Activated T-helper 17 cell treated with anti-CD3 and anti-CD28 coated beads, Interleukin-2, amount 50 U/mL, for 72 hours (primary cell): ENCODE data around the gene PINK1. TPM values are rescaled to one million over a fixed set of nuclear protein-coding genes. Genes with fewer than 3 reads are reported as not detected.
"Not testable (repeated sequence)": the region's sequence is repeated elsewhere in the genome, so short reads cannot be mapped to it uniquely, and the experiment has no call there.

Experiments
- ATAC-seq: fragments of 150-1000 bp; cut with Tn5 transposase; replicated peaks from 2 replicates; pipeline ENCODE4 v1.10.0; 2021; ENCODE audit warnings: mild to moderate bottlenecking, moderate library complexity
- H3K27ac Mint-ChIP-seq: one replicate; pipeline ENCODE4 v1.8.0; 2022; ENCODE audit warnings: mixed read lengths
- H3K27me3 Mint-ChIP-seq: one replicate; pipeline ENCODE4 v1.8.0; 2022; ENCODE audit warnings: mixed read lengths
- H3K36me3 Mint-ChIP-seq: one replicate; pipeline ENCODE4 v1.8.0; 2022; ENCODE audit warnings: low read depth, mild to moderate bottlenecking, mixed read lengths
- H3K4me1 Mint-ChIP-seq: one replicate; pipeline ENCODE4 v1.8.0; 2022; ENCODE audit warnings: mixed read lengths
- H3K4me3 Mint-ChIP-seq: one replicate; pipeline ENCODE4 v1.8.0; 2022; ENCODE audit warnings: mild to moderate bottlenecking, mixed read lengths
- H3K9me3 Mint-ChIP-seq: one replicate; pipeline ENCODE4 v1.8.0; 2022; ENCODE audit warnings: mixed read lengths
- total RNA-seq, 2 donors: library from RNA; stranded (reverse); gene quantifications; one replicate each; pipeline ENCODE4 v1.2.3, GENCODE V29; 2022

Gene PINK1
- total RNA-seq, 2 donors from 2014 or later, result 4.1 to 4.6 TPM

GRCh38 chr1:20666804-20667203 lies 33.5 kb downstream of the PINK1 start:
- H3K4me1 Mint-ChIP-seq, result peaks cover 14% of the 10 kb centered on the region
- ATAC-seq, result peak; percentile 93
- peaks cover 3% of the 10 kb centered on the region for H3K9me3 Mint-ChIP-seq
- H3K27ac Mint-ChIP-seq, result no peak overlapping the region
- no peaks in the 10 kb centered on the region for H3K36me3 Mint-ChIP-seq
- no peaks in the 10 kb centered on the region for H3K27me3 Mint-ChIP-seq
- H3K4me3 Mint-ChIP-seq, result peak overlapping the region; percentile 4

DNA sequence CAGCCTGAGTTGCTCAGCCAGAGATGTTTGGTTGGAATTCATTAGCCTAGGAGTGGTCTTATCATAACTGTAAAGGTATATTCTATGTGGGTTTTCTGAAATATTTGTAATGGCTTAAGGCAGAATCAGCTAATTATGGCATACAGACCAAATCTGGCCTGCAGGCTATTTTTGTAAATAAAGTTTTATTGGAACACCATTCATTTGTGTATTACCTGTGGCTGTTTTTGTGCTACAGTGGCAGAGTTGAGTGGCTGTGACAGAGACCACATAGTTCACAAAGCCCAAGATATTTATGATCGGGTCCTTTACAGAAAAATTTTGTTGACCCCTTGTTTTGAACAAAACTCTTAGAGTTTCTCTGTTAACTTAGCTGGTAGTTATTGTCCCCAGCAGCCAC lies 35.3 kb downstream of the PINK1 start:
- Mint-ChIP-seq H3K4me3 (no peak overlapping the region), H3K9me3 (peaks cover 3% of the 10 kb centered on the region), H3K27me3 (peaks cover 8% of the 10 kb centered on the region), H3K36me3 (no peaks in the 10 kb centered on the region), H3K27ac (no peak overlapping the region), H3K4me1 (peaks cover 6% of the 10 kb centered on the region)
- no peak for ATAC-seq

- Mint-ChIP-seq H3K4me1 (peaks cover 6% of the 10 kb centered on the region), H3K9me3 (peaks cover 3% of the 10 kb centered on the region), H3K27ac (no peak overlapping the region), H3K36me3 (no peaks in the 10 kb centered on the region), H3K4me3 (no peak overlapping the region), H3K27me3 (peaks cover 8% of the 10 kb centered on the region)
- ATAC-seq, result no peak
These were observed 37.7 kb downstream of the PINK1 start for GRCh38 chr1:20670936-20671335.

- no peak for ATAC-seq
- no peak overlapping the region for H3K4me3 Mint-ChIP-seq
- no peaks in the 10 kb centered on the region for H3K9me3 Mint-ChIP-seq
- no peaks in the 10 kb centered on the region for H3K36me3 Mint-ChIP-seq
- no peak overlapping the region for H3K27ac Mint-ChIP-seq
- H3K27me3 Mint-ChIP-seq, result peaks cover 11% of the 10 kb centered on the region
- no peaks in the 10 kb centered on the region for H3K4me1 Mint-ChIP-seq
These were observed 39.0 kb downstream of the PINK1 start for GRCh38 chr1:20672265-20672632.

- ATAC-seq, H3K36me3 Mint-ChIP-seq, H3K4me1 Mint-ChIP-seq, H3K9me3 Mint-ChIP-seq, H3K27ac Mint-ChIP-seq, H3K4me3 Mint-ChIP-seq: not testable (repeated sequence)
- H3K27me3 Mint-ChIP-seq, result peaks cover 16% of the 10 kb centered on the region
These were observed 40.4 kb downstream of the PINK1 start for GRCh38 chr1:20673626-20674025.

GRCh38 chr1:20678599-20678998 lies 45.3 kb downstream of the PINK1 start:
- ATAC-seq, result peak; percentile 80
- Mint-ChIP-seq H3K4me3 (no peak overlapping the region), H3K27me3 (peaks cover 11% of the 10 kb centered on the region)

DNA sequence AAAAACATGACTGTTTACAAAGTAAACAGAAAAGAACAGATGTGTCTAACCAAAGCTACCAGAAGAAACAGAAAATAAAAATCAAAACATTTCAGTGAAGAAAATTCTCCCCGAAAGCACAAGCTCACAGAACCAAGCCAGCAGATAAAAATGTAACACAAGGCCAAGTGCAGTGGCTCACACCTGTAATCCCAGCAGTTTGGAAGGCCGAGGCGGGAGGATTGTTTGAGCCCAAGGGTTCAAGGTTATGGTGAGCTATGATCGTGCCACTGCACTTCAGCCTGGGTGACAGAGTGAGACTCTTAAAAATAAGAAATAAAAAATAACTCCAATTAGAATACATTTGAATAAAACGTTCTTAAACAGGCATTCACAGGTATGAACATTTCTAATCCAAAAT lies 47.0 kb downstream of the PINK1 start:
- H3K4me3 Mint-ChIP-seq, result no peak overlapping the region
- H3K27me3 Mint-ChIP-seq, result peaks cover 15% of the 10 kb centered on the region
- H3K27ac Mint-ChIP-seq, result no peak overlapping the region
- H3K36me3 Mint-ChIP-seq, result no peaks in the 10 kb centered on the region
- H3K9me3 Mint-ChIP-seq, result peaks cover 4% of the 10 kb centered on the region
- peaks cover 6% of the 10 kb centered on the region for H3K4me1 Mint-ChIP-seq
- no peak for ATAC-seq

More at GRCh38 chr1:20678599-20678998, 45.3 kb downstream of the PINK1 start:
- Mint-ChIP-seq H3K27ac (no peak overlapping the region), H3K36me3 (no peaks in the 10 kb centered on the region), H3K4me1 (peaks cover 6% of the 10 kb centered on the region), H3K9me3 (peaks cover 4% of the 10 kb centered on the region)

DNA sequence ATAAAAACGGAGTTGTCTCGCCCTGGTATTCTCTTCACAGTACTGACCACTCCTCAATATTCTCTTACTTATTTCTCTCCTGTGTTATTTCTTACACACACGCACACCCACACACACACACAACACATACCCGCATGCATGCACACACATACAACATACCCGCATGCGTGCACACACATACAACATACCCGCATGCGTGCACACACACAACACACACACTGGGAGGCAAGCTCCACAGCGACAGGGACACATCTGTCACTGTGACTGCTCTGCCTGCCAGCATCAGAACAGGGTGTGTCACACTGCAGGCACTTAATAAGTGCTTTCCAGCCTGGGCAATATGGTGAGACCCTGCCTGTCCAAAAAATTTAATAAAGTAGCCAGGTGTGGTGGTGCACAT lies 48.7 kb downstream of the PINK1 start:
- ATAC-seq, result no peak
- H3K4me1 Mint-ChIP-seq, result peaks cover 6% of the 10 kb centered on the region
- H3K27me3 Mint-ChIP-seq, result peaks cover 17% of the 10 kb centered on the region
- peaks cover 4% of the 10 kb centered on the region for H3K9me3 Mint-ChIP-seq
- H3K27ac Mint-ChIP-seq, result no peak overlapping the region
- no peak overlapping the region for H3K4me3 Mint-ChIP-seq
- no peaks in the 10 kb centered on the region for H3K36me3 Mint-ChIP-seq

- Mint-ChIP-seq H3K4me3 (no peak overlapping the region), H3K4me1 (peaks cover 6% of the 10 kb centered on the region), H3K36me3 (no peaks in the 10 kb centered on the region), H3K27me3 (peaks cover 13% of the 10 kb centered on the region), H3K27ac (no peak overlapping the region), H3K9me3 (peaks cover 3% of the 10 kb centered on the region)
- no peak for ATAC-seq
These were observed 49.4 kb downstream of the PINK1 start for GRCh38 chr1:20682571-20683236.

- no peaks in the 10 kb centered on the region for H3K9me3 Mint-ChIP-seq
- H3K27ac Mint-ChIP-seq, result no peak overlapping the region
- H3K4me1 Mint-ChIP-seq, result peaks cover 2% of the 10 kb centered on the region
- H3K4me3 Mint-ChIP-seq, result no peak overlapping the region
- H3K36me3 Mint-ChIP-seq, result no peaks in the 10 kb centered on the region
- no peak for ATAC-seq
- peaks cover 10% of the 10 kb centered on the region for H3K27me3 Mint-ChIP-seq
These were observed 50.4 kb downstream of the PINK1 start for GRCh38 chr1:20683614-20684013.

DNA sequence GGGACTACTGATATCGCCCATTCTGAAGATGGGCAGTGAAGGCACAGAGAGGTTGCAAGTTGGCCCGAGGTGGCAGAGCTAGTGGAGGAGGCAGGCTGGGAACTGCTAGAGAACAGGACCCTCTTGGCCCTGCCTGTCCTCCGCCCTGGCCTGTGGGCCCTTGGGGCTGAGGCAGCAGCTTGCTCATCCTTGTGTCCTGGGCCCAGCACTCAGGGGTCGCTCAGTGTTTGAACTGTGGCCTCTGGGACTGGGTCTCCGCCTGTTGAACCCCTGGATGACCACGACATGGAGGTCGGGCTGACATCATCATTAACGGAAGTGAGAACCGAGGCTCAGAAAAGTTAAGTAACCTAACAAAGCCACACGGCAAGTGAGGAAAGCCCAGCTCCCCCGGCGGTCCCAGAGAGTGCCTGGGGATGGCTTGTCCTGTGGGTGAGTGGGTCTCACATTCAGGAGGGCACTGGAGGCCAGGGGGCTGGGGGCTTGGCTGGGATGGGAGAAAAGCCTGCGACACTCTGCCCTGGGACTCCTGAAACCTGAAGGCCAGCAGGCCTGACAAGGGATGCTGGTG lies 50.9 kb downstream of the PINK1 start:
- Mint-ChIP-seq H3K4me3 (no peak overlapping the region), H3K27me3 (peaks cover 9% of the 10 kb centered on the region), H3K36me3 (no peaks in the 10 kb centered on the region), H3K9me3 (no peaks in the 10 kb centered on the region), H3K27ac (no peak overlapping the region), H3K4me1 (no peaks in the 10 kb centered on the region)
- ATAC-seq, result no peak

DNA sequence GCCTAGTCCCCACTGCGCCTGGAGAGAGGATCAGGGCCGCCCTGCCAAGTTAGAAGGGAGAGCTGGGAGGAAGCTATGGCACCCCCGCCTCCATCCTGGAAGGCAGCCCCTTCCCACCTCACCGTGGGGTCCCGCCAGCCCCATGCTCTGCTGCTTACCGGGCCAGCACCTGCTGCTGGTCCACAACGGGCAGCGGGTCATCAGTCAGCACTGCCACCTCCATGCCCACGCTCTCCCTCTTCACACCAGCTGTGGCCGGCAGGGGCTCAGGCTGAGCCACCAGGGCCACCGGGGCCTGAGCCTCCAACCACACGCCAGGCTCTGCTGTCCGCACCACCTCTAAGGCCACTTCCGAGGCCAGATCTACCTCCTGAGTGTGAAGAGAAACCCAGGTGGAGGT lies 51.4 kb downstream of the PINK1 start:
- no peak for ATAC-seq
- Mint-ChIP-seq H3K4me1 (no peaks in the 10 kb centered on the region), H3K27me3 (peaks cover 7% of the 10 kb centered on the region), H3K4me3 (no peak overlapping the region), H3K9me3 (no peaks in the 10 kb centered on the region), H3K36me3 (no peaks in the 10 kb centered on the region), H3K27ac (no peak overlapping the region)

DNA sequence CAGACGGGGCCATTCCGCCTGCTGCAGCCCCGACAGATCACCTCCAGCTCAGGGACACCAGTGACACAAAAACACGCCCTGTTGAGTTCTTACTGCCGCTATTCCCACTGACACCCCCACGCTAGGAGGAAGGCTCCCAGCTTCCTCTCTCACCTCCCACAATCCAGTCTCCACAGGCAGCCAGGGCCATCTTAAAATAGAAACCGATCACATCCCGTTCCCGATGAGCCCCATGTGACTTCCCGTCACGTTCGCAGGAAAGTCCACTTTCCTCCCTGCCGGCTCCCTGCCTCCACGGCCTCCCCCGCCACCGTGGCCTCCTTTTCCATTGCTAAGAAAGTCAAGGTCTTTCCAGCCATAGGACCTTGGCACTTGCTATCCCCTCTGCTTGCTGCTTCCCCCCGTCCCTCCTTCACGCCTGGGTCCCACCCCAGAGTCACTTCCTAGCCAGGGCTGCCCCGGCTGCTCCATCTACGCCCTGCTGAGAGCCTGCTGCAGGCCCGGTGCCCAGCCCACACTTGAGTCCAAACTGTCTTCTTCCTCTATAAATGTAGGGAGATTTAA lies 51.9 kb downstream of the PINK1 start:
- Mint-ChIP-seq H3K27me3 (peaks cover 7% of the 10 kb centered on the region), H3K4me3 (no peak overlapping the region), H3K27ac (no peak overlapping the region), H3K9me3 (no peaks in the 10 kb centered on the region), H3K4me1 (no peaks in the 10 kb centered on the region), H3K36me3 (no peaks in the 10 kb centered on the region)
- ATAC-seq, result no peak

- Mint-ChIP-seq H3K4me3 (no peak overlapping the region), H3K27ac (no peak overlapping the region), H3K9me3 (no peaks in the 10 kb centered on the region), H3K27me3 (peaks cover 7% of the 10 kb centered on the region), H3K4me1 (no peaks in the 10 kb centered on the region), H3K36me3 (no peaks in the 10 kb centered on the region)
- no peak for ATAC-seq
These were observed 52.5 kb downstream of the PINK1 start for GRCh38 chr1:20685741-20686140.

DNA sequence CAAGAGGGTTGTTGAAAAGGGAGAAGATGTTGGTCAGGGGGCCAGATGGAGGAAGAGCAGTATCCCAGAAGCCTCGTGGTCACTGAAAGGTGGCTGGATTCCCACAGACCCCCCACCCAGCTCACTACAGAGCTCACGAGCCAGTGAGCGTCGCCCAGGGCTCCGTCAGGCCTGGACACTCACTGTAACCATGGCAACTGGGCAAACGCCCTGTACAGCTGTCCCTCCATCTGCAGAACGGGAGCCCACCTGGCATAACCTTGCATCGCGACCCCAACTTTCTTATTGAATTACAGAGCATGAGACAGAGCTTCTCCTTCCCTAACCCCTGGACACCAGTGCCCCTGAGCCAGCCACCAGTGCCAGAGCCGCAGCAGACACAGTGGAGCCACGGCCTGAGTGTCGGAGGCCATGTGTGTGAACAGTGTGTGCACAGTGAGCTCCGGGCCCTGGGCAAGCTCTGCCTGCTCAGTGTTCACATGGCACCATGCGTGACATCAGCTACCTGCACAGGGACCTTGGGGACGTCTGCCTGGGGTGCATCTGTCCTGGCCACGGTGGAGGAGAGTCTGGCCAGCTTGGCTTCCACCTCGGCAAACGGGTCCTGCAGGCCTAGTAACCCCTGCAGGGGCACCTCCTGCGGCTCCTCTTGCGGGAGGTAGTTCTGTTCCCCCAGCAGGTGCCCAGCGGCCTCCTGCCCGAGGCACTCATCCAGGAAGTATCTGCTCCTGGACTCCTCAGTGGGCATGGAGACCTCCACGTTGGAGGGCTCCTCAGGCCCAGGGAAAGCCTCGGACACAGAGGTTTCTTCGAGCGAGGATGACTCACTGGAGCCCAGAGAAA lies 53.8 kb downstream of the PINK1 start:
- ATAC-seq, result no peak
- no peaks in the 10 kb centered on the region for H3K4me1 Mint-ChIP-seq
- H3K27me3 Mint-ChIP-seq, result peaks cover 7% of the 10 kb centered on the region
- H3K9me3 Mint-ChIP-seq, result no peaks in the 10 kb centered on the region
- H3K27ac Mint-ChIP-seq, result no peak overlapping the region
- no peak overlapping the region for H3K4me3 Mint-ChIP-seq
- H3K36me3 Mint-ChIP-seq, result no peaks in the 10 kb centered on the region
